HG02588 (cell line): Measurements from ENCODE around the gene SPNS2.

Experiments used
- ATAC-seq: cut with Tn5 transposase; IDR thresholded peaks from one replicate; pipeline ENCODE4 v1.9.1; 2021; ENCODE audit warnings: mild to moderate bottlenecking, moderate library complexity; ENCODE audit not compliant: unreplicated experiment

SPNS2 gene

GRCh38 chr17:4548721-4549531 lies 50.2 kb downstream of the SPNS2 start:
- no peak for ATAC-seq

GRCh38 chr17:4549781-4550533 lies 51.3 kb downstream of the SPNS2 start:
- no peak for ATAC-seq

- no peak for ATAC-seq
Observed at GRCh38 chr17:4550534-4551039, 51.9 kb downstream of the SPNS2 start.

- no peak for ATAC-seq
Observed at GRCh38 chr17:4551141-4551540, 52.5 kb downstream of the SPNS2 start.

- no peak for ATAC-seq
Observed at GRCh38 chr17:4551796-4552525, 53.3 kb downstream of the SPNS2 start.

- no peak for ATAC-seq
Observed at GRCh38 chr17:4553669-4554068, 55.0 kb downstream of the SPNS2 start.

- no peak for ATAC-seq
Observed at GRCh38 chr17:4554441-4554996, 55.8 kb downstream of the SPNS2 start.

- ATAC-seq: peak; percentile 84
Observed at GRCh38 chr17:4554997-4555799, 56.5 kb downstream of the SPNS2 start, which contains the start of gene MYBBP1A. Gene MYBBP1A, minus strand, starts transcription at chr17:4555384. Its CDS starts 60 bp downstream, at chr17:4555324.

GRCh38 chr17:4555873-4556759 lies 57.4 kb downstream of the SPNS2 start:
- ATAC-seq: no peak

- no peak for ATAC-seq
Observed at GRCh38 chr17:4556996-4557395, 58.3 kb downstream of the SPNS2 start.

GRCh38 chr17:4557626-4558346 lies 59.1 kb downstream of the SPNS2 start:
- no peak for ATAC-seq

GRCh38 chr17:4558347-4558971 lies 59.8 kb downstream of the SPNS2 start:
- ATAC-seq: no peak

- ATAC-seq: no peak
Observed at GRCh38 chr17:4559139-4559791, 60.6 kb downstream of the SPNS2 start.

GRCh38 chr17:4559966-4560365 lies 61.3 kb downstream of the SPNS2 start:
- ATAC-seq: no peak

- no peak for ATAC-seq
Observed at GRCh38 chr17:4560421-4560820, 61.7 kb downstream of the SPNS2 start, which contains the start of gene GGT6. Gene GGT6, minus strand, starts transcription at chr17:4560577. Its CDS starts 56 bp downstream, at chr17:4560521.

GRCh38 chr17:4560837-4561256 lies 62.2 kb downstream of the SPNS2 start:
- no peak for ATAC-seq
